Measurements from ENCODE around the gene FMN1.

DNA sequence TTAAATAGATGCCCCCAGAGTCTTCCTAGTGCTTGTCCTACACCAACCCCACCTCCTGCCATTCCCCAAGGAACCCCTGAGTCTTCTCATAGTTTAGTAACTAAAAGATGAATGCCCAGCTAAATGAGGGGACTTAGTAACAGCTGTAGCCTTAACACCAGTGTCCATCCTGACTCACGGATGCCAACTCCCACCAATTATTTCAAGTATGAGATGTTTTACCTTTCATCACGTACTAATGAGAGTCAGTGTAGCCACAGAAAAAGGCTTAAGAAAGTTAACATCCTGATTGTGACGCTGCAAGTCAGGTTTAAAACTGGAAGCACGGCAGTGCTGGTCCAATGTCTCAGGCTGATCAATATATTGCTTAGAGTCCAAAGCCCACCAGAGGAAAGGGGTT is 109.9 kb downstream of the FMN1 start:
- TF ChIP-seq, protein P1, sequence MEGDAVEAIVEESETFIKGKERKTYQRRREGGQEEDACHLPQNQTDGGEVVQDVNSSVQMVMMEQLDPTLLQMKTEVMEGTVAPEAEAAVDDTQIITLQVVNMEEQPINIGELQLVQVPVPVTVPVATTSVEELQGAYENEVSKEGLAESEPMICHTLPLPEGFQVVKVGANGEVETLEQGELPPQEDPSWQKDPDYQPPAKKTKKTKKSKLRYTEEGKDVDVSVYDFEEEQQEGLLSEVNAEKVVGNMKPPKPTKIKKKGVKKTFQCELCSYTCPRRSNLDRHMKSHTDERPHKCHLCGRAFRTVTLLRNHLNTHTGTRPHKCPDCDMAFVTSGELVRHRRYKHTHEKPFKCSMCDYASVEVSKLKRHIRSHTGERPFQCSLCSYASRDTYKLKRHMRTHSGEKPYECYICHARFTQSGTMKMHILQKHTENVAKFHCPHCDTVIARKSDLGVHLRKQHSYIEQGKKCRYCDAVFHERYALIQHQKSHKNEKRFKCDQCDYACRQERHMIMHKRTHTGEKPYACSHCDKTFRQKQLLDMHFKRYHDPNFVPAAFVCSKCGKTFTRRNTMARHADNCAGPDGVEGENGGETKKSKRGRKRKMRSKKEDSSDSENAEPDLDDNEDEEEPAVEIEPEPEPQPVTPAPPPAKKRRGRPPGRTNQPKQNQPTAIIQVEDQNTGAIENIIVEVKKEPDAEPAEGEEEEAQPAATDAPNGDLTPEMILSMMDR (IDR thresholded peaks at IDR 0.05) = no peak
- TF ChIP-seq POLR2A (IDR thresholded peaks at IDR 0.05) = no peak
